GM21528 (cell line): ENCODE results near the gene DDX27.
"Not testable (repeated sequence)": the region's sequence is repeated elsewhere in the genome, so short reads cannot be mapped to it uniquely, and the experiment has no call there.

Source experiments
- ATAC-seq: cut with Tn5 transposase; IDR thresholded peaks from one replicate; pipeline ENCODE4 v1.9.1; 2021; ENCODE audit warnings: mild to moderate bottlenecking, moderate library complexity; ENCODE audit not compliant: unreplicated experiment, low FRiP score

Gene DDX27, protein sequence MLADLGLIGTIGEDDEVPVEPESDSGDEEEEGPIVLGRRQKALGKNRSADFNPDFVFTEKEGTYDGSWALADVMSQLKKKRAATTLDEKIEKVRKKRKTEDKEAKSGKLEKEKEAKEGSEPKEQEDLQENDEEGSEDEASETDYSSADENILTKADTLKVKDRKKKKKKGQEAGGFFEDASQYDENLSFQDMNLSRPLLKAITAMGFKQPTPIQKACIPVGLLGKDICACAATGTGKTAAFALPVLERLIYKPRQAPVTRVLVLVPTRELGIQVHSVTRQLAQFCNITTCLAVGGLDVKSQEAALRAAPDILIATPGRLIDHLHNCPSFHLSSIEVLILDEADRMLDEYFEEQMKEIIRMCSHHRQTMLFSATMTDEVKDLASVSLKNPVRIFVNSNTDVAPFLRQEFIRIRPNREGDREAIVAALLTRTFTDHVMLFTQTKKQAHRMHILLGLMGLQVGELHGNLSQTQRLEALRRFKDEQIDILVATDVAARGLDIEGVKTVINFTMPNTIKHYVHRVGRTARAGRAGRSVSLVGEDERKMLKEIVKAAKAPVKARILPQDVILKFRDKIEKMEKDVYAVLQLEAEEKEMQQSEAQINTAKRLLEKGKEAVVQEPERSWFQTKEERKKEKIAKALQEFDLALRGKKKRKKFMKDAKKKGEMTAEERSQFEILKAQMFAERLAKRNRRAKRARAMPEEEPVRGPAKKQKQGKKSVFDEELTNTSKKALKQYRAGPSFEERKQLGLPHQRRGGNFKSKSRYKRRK

DNA sequence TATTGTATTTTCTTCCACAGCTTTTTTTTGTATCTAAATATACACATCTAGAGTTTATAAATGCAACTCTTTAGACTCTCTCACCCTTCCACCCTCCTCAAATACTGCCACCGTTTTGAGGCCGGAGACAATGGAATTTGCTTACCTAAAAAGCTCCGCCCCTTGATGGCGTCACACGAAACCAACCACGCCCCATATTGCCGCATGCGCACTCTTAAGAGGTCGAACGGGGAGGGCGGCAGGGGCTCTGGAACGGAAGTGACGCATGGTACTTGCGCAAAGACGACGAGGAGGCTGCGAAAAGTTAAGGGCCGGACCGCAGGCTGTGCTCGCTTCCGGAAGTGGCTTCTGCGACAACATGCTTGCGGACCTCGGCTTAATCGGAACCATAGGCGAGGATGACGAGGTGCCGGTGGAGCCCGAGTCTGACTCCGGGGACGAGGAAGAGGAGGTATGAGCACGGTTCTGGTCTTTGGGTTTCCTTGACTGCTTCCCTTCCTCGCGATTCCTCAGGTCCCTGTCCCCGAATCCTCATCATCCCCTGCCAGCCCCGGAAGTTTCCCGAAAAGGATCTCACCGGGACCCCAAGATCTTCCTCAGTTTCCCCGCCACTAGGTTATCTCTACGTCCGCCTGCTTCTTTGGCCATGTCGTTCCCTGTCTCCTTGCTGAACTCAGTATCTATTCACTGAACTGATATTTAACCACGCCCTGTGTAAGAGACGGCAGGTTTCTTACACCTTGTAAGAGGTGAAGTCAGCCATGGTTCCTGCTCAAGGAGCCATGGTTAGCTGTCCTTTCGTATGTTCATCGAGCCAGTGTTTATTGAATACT lies at the start of gene DDX27:
Gene DDX27, plus strand, starts transcription at position 326 of the 833 bp plus-strand sequence. Its CDS starts 33 bp downstream, at position 359.
- ATAC-seq, result peak; percentile 82

- ATAC-seq, result no peak
Observed at GRCh38 chr20:49169547-49169946, 49.7 kb upstream of the DDX27 start.

GRCh38 chr20:49170714-49171113 lies 48.5 kb upstream of the DDX27 start:
- ATAC-seq, result no peak

- ATAC-seq, result no peak
Observed at GRCh38 chr20:49171909-49172308, 47.3 kb upstream of the DDX27 start.

DNA sequence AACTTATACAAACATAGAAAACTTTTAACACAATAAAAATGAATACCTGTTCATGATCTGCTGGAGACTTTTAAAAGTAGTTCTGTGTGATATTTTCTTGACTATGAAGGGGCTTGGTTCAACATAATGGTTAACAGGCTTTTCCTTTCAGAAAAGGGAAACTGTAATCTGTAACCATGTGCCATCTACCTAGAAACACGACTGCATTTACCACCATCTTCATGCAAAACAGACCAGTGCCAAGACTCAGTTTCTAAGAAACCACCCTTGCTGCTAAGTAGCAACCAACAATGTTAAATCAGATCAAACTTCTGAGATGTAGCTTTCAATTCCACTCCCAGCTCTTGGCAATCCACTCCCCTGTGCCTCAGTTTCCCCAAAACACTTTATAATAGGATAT lies 46.8 kb upstream of the DDX27 start:
- no peak for ATAC-seq

DNA sequence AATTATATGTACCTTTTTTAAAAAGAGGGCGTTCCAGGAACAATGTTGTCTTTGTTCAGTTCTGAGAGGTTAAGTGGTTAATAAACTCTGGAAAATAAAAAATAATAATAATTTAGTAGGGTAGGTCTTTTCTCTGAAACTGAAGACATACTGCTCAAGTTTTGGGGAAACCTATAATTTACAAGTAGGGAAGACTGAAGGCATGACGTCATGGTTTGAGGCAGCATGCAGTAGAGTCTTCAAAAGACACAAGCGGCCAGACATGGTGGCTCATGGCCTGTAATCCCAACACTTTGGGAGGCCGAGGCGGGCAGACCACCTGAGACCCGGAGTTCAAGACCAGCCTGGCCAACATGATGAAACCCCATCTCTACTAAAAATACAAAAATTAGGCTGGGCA lies 45.0 kb upstream of the DDX27 start:
- ATAC-seq, result no peak

- no peak for ATAC-seq
Observed at GRCh38 chr20:49179368-49180277, 39.6 kb upstream of the DDX27 start.

- ATAC-seq, result no peak
Observed at GRCh38 chr20:49181265-49181877, 37.8 kb upstream of the DDX27 start.

DNA sequence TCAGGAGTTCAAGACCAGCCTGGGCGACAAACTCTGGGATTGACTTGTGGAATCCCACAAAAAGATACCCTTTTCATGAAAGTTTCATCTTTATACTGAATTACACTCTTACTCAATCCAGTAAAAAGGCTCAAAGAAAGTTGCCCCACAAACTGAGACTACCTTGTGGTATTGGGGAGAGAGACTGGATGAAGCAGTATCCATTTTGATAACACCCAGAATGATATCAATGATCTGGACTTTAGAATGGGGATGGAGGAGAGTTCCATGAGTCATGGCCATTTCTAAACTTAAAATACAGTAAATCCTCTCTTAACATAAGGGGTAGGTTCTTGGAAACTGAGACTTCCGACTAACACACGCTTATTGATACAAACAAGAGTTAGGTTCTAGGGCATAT lies 35.8 kb upstream of the DDX27 start:
- no peak for ATAC-seq

DNA sequence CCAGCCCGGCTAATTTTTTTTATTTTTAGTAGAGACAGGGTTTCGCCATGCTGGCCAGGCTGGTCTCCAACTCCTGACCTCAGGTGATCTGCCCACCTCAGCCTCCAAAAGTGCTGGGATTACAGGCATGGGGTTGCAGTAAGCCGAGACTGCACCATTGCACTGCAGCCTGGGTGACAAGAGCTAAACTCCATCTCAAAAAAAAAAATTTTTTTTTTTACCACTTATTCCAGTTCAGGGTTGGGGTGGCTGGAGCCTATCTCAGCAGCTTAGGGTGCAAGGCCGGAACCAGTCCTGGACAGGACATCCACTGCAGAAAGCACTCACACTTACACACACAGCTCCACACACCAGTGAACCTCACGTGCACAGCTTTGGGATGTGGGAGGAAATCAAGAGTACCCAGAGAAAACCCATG lies 35.1 kb upstream of the DDX27 start:
- not testable (repeated sequence) for ATAC-seq

- ATAC-seq, result no peak
Observed at GRCh38 chr20:49184691-49185070, 34.5 kb upstream of the DDX27 start.

DNA sequence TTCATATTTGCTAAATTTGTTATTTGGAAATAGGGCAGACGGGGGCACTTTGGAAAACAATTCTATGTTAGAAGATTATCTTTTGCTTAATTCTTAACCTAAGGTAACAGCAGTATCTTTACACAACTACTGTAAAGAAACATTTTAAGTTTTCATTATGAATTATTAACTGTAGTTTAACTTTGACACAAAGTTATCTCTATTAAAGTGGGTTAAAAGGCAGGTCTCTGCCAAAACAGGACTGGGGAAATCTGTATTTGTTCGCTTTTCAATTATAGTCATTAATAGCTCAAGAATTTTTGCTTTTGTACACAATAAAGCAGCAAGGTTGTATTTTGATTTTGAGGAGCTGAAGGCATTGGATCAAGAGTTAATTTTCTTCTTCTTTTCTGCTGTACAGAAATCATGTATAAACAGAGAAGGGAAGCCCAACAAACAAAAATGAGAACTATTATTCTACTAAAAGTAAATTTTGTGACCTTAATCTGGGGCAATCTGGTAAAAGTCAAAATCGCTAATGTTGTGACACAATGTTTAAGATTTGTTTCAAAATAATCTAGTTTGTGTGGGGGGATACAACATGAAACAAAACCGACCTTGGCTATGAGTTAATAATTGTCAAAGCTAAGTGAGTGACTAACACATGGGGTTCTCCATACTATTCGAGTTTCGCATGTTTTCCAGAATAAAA lies 34.0 kb upstream of the DDX27 start:
- no peak for ATAC-seq

- no peak for ATAC-seq
Observed at GRCh38 chr20:49186535-49187329, 32.5 kb upstream of the DDX27 start.

DNA sequence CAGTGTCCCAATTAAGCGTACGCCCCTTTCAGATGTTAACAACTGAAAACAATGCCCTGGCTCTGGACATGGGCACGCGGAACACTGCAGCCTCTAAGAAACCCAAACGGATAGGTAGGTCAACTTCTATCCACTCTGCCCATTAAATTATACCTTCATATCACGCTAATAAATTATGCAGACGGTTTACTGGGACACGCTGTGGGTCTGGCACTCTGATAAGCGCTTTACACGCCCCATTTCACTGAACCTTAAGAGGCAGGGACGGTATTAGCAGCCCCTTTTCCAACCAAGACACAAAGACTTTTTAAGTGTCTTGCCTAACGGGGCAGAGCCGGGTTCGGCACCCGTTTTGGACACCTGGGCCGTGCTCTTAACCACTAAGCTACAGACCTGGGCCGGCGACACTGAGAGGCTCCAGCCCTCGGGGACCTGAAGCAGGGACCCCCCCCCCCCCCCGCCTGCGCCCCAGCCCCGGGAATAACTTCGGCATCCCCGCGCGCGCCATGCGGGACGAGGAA lies 31.8 kb upstream of the DDX27 start:
- peak; percentile 4 for ATAC-seq

DNA sequence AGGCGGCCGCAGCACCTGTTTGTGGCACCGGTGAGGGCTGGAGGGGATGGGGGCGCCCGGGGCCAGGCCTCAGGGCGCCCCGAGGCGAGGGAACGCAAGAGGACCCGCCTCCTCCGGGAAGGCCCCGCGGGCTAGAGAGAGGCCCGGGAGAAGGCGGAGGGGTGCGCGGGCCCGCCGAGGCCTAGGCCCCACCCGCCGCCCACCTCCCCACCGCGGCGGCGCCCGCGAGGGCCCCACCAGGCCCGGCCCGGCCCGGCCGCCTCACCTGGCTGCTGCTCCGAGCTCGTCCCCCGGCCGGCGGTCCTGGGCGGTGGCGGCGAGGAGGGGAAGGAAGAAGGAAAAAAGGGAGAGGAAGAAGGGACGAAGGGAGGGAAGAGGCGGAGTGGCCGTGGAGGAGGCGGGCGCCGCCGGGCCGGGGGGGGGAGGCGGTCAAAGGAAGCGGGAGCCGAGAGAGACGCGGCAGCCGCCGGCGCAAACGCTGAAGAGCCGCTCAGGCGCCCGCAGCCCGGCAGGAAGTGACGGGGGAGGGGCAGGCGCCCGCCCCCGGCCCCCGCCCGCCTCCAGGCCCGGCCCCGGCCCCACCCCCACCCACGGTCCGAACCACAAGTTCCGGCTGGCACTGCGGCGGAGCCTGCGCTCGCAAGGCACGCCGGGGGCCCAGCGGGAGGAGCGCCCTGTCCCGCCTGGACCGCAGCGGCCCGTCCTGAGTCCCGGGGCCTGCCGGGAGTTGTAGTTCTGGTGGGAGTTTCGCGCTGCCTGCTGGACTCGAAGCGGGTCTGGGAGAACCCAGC lies 31.2 kb upstream of the DDX27 start, which contains the start of gene STAU1:
Gene STAU1, minus strand, starts transcription at position 484 of the 791 bp plus-strand sequence. CDS start 22,133 bp downstream, outside the sequence.
- peak; percentile 86 for ATAC-seq

GRCh38 chr20:49192944-49193518 lies 26.2 kb upstream of the DDX27 start:
- not testable (repeated sequence) for ATAC-seq
